ENCODE measurements around the gene RAB40C.
A peak's percentile ranks its signal among the peaks of the same experiment; 100 is the strongest.

Gene RAB40C

DNA sequence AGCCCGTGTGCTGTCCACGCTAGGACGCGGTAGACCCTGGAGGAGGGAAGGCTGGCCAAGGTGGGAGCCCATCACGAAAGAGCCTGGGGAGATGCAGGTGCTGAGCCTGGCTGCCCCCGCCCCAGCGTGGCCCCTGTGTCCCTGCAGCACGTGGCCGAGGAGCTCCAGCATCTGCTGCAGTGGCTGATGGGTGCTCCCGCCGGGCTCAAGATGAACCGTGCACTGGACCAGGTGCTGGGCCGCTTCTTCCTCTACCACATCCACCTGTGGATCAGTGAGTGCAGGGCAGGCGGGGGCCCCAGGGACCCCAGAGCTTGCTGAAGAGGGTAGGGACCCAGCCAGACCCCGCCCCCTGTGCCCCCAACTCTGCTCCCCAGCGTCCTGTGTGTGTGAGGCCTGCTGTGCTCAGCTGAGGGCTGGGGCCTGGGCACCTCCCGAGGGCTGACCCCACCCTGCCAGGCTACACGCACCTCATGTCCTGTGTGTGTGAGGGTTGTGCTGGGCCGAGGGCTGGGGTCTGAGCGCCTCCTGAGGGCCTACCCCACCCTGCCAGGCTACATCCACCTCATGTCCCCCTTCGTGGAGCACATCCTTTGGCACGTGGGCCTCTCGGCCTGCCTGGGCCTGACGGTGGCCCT, 11.5 kb upstream of the RAB40C start:
- TF ChIP-seq, protein P1, sequence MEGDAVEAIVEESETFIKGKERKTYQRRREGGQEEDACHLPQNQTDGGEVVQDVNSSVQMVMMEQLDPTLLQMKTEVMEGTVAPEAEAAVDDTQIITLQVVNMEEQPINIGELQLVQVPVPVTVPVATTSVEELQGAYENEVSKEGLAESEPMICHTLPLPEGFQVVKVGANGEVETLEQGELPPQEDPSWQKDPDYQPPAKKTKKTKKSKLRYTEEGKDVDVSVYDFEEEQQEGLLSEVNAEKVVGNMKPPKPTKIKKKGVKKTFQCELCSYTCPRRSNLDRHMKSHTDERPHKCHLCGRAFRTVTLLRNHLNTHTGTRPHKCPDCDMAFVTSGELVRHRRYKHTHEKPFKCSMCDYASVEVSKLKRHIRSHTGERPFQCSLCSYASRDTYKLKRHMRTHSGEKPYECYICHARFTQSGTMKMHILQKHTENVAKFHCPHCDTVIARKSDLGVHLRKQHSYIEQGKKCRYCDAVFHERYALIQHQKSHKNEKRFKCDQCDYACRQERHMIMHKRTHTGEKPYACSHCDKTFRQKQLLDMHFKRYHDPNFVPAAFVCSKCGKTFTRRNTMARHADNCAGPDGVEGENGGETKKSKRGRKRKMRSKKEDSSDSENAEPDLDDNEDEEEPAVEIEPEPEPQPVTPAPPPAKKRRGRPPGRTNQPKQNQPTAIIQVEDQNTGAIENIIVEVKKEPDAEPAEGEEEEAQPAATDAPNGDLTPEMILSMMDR (IDR thresholded peaks at IDR 0.05; ENCODE audit: poor library complexity, severe bottlenecking), result no peak
- Histone ChIP-seq H3K4me3 (ENCODE audit: severe bottlenecking) (no peak overlapping the region), H3K27ac (ENCODE audit: poor library complexity, severe bottlenecking) (no peak overlapping the region), H3K36me3 (ENCODE audit: low read depth) (peaks cover 7% of the 10 kb centered on the region; the same call in 1 of the 2 replicates), H3K9me3 (ENCODE audit: severe bottlenecking) (no peaks in the 10 kb centered on the region), H3K27me3 (ENCODE audit: insufficient read depth, poor library complexity, severe bottlenecking) (no peaks in the 10 kb centered on the region), H3K4me1 (ENCODE audit: insufficient read depth, poor library complexity, severe bottlenecking) (no peaks in the 10 kb centered on the region)
- no peak for DNase-seq (ENCODE audit: low spot score)
- ATAC-seq (ENCODE audit: low read depth), result no peak

DNA sequence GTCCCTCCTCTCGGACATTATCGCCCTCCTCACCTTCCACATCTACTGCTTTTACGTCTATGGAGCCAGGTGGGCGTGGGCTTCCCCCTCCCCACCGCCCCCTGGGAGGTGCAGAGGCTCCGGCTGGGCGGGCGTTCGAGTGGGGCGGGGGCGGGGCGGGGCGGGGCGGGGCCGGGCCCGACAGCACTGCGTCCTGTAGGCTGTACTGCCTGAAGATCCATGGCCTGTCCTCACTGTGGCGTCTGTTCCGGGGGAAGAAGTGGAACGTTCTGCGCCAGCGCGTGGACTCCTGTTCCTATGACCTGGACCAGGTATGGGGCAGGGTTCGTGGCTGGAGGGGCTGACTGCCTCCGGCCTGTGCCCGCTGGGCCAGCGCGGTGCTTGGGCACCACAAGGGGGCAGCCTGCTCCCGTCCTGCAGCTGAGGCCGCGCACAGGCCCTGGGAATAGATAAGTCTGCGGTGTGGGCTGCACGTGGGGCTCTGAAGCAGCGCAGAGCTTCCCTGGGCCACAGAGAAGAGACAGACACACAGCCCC, 10.9 kb upstream of the RAB40C start:
- H3K4me1 ChIP-seq (ENCODE audit: insufficient read depth, poor library complexity, severe bottlenecking), result no peaks in the 10 kb centered on the region
- TF ChIP-seq, protein P1 (IDR thresholded peaks at IDR 0.05; ENCODE audit: poor library complexity, severe bottlenecking), result peak; percentile 70

DNA sequence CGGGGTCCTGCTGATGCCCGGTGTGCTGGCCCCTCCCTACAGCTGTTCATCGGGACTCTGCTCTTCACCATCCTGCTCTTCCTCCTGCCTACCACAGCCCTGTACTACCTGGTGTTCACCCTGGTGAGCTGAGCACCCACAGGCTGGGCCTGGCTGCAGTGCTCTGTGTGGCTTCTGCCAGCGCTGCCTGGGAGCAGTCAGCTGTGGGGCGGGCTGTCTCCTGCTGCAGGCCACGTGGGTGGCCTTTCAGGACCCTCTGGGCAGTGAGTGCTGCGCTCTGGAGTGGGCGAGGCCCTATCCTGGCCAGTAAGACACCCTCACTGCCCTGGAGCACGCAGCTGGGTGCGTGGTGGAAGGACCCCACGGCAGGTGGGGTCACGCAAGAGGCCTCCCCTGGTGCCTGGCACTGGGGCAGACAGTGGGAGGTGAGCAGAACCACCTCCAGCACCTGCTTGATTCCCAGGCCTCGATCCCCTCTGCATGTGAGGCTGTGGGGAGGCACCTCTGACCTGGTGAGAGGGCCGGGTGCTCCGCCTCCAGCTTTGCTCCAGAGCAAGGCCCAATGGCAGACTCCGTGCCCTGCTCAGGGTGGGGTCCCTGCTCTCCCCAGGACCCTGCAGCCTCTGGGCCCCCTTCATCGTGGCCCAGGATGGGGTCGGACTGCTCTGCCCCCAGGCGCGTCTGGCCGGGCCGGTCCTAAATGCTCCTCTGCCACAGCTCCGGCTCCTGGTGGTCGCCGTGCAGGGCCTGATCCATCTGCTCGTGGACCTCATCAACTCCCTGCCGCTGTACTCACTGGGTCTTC, 9.5 kb upstream of the RAB40C start:
- H3K9me3 ChIP-seq (ENCODE audit: severe bottlenecking), result no peaks in the 10 kb centered on the region
- no peak for DNase-seq (ENCODE audit: low spot score)
- TF ChIP-seq, protein P1 (IDR thresholded peaks at IDR 0.05; ENCODE audit: poor library complexity, severe bottlenecking), result no peak
- no peak overlapping the region for H3K27ac ChIP-seq (ENCODE audit: poor library complexity, severe bottlenecking)
- H3K4me3 ChIP-seq (ENCODE audit: severe bottlenecking), result no peak overlapping the region
- H3K27me3 ChIP-seq (ENCODE audit: insufficient read depth, poor library complexity, severe bottlenecking), result no peaks in the 10 kb centered on the region
- ATAC-seq (ENCODE audit: low read depth), result peak; percentile 3; the same call in 1 of the 3 replicates
- H3K36me3 ChIP-seq (ENCODE audit: low read depth), result no peaks in the 10 kb centered on the region
- H3K4me1 ChIP-seq (ENCODE audit: insufficient read depth, poor library complexity, severe bottlenecking), result no peaks in the 10 kb centered on the region

More for the DNA sequence above, 10.9 kb upstream of the RAB40C start:
- no peak overlapping the region for H3K4me3 ChIP-seq (ENCODE audit: severe bottlenecking)
- ATAC-seq (ENCODE audit: low read depth) (peak; percentile 65), DNase-seq (ENCODE audit: low spot score) (no peak)
- H3K27ac ChIP-seq (ENCODE audit: poor library complexity, severe bottlenecking), result no peak overlapping the region
- peaks cover 7% of the 10 kb centered on the region; the same call in 1 of the 2 replicates for H3K36me3 ChIP-seq (ENCODE audit: low read depth)
- H3K27me3 ChIP-seq (ENCODE audit: insufficient read depth, poor library complexity, severe bottlenecking), result no peaks in the 10 kb centered on the region
- H3K9me3 ChIP-seq (ENCODE audit: severe bottlenecking), result no peaks in the 10 kb centered on the region

DNA sequence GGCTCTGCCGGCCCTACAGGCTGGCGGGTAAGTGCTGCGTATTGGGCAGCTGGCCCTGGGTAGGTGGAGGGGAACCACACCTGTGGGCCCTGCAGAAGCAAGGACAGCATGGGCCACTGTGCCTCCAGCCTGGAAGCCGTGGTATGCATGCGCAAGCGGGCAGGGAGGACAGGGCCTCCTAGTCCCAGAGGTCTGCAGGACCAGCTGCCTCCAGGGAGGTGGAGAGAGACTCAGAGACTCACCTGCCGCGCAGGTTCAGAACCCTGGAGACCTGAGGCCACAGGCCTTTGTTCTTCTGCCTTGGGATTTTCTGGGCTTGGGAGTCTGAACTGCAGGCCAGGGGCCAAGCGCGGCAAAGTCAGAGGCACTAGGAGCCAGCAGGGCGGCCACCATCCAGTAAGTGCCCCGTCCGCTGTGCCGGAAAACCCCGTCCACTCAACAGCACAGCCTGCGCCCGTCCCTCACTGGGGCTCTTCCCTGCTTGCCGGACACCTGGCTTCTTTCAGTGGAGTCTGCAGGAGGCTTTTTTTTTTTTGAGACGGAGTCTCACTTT, 8.8 kb upstream of the RAB40C start:
- Histone ChIP-seq H3K4me1 (ENCODE audit: insufficient read depth, poor library complexity, severe bottlenecking) (no peaks in the 10 kb centered on the region), H3K36me3 (ENCODE audit: low read depth) (no peaks in the 10 kb centered on the region), H3K27ac (ENCODE audit: poor library complexity, severe bottlenecking) (no peak overlapping the region), H3K4me3 (ENCODE audit: severe bottlenecking) (no peak overlapping the region), H3K27me3 (ENCODE audit: insufficient read depth, poor library complexity, severe bottlenecking) (no peaks in the 10 kb centered on the region), H3K9me3 (ENCODE audit: severe bottlenecking) (no peaks in the 10 kb centered on the region)
- TF ChIP-seq, protein P1 (IDR thresholded peaks at IDR 0.05; ENCODE audit: poor library complexity, severe bottlenecking), result no peak
- DNase-seq (ENCODE audit: low spot score) (no peak), ATAC-seq (ENCODE audit: low read depth) (no peak)

Measured in RWPE2 (cell line).